HG03571 (cell line): ENCODE measurements around the gene OOSP4B.
"Not testable (repeated sequence)": the region's sequence is repeated elsewhere in the genome, so short reads cannot be mapped to it uniquely, and the experiment has no call there.

Experiments used
- ATAC-seq: cut with Tn5 transposase; IDR thresholded peaks from one replicate; pipeline ENCODE4 v1.9.1; 2021; ENCODE audit not compliant: unreplicated experiment

The OOSP4B gene

DNA sequence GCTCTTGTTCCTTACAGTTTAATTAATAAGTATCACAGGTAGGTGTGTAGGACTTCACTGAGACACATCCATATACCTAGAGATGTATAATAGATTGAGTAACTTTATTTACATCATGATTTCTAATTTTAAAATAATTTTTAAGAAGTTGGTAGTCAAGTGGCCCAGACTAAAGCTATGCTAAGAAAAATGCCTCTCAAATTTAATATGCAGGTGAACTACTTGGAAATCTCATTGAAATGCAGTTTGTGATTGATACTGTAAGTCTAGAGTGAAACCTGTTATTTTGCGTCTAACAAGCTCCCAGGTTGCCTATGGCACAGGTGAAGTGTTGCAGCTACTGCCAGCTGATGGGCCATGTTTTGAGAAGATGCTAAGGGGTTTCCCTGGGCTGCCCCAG is at the start of gene OOSP4B:
OOSP4B (plus strand) TSS at position 301 of the 400 bp plus-strand sequence.
- ATAC-seq, result no peak

GRCh38 chr11:59967677-59968394 is 49.1 kb upstream of the OOSP4B start:
- no peak for ATAC-seq

DNA sequence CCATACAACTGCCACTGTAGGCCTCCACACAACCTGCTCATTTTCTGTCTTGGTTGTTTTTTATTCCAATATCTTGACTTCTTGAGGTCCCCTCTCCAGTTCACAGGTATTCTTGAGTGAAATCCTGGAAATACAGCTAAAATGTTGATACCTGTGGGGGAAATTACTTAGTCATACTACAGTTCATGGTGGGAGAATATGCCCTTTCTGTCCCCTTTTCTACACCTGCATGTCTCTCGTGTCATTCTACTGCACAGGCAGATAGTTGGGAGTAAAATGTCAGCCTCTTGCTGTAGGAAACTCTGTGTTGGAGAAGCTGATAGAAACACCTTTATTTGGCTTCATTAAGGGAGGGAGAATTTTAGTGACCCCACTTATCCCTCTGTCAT is 48.6 kb upstream of the OOSP4B start:
- ATAC-seq, result no peak

DNA sequence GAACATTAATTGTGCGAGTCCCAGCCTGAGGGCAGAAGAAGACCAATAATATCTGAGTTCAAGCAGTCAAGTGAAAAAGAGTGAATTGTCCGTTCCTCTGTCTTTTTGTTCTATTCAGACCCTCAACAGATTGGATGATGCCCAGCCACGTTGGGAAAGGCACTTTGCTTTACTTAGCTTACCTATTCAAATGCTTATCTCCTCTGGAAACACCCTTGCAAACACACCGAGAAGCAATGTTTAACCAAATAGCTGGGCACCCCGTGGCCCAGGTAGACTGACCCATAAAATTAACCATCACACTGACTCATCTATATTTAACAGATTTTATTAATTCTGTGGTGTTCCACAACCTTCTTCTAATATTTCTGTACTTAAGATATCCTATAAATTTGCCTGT is 43.9 kb upstream of the OOSP4B start:
- ATAC-seq, result no peak

GRCh38 chr11:59981106-59981770 is 35.7 kb upstream of the OOSP4B start:
- no peak for ATAC-seq

DNA sequence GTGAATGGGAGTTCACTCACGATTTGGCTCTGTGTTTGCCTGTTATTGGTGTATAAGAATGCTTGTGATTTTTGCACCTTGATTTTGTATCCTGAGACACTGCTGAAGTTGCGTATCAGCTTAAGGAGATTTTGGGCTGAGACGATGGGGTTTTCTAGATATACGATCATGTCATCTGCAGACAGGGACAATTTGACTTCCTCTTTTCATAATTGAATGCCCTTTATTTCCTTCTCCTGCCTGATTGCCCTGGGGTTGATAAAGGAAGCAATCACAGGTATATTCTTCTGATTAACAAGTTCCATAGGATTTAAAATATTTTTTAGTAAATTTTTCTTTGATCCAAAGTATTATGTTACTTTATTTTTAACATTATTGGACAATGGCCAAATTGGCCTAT is 34.9 kb upstream of the OOSP4B start:
- ATAC-seq, result not testable (repeated sequence)

DNA sequence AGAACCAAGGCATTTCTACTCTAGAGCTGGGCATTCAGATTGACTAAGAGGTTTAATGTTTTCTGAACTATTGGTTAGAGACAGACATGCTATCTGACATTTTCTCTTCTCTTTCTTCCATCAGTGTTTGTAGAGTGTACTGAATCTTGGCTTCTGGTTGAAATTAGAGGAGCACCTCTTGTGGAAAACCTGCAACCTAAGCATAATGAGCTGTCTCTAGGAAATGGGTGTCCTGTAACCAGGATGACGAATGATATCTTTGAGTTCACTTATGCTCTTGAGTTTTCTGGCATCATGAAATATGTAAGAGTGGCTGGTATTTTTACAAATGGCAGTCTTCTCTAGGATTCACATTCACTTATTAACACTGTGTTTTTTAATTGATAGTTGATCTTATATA is 33.8 kb upstream of the OOSP4B start:
- no peak for ATAC-seq

- no peak for ATAC-seq
Measured at GRCh38 chr11:59984368-59984767, 32.6 kb upstream of the OOSP4B start.

- no peak for ATAC-seq
Measured at GRCh38 chr11:59990421-59990820, 26.6 kb upstream of the OOSP4B start.

- ATAC-seq, result no peak
Measured at GRCh38 chr11:59992425-59992824, 24.6 kb upstream of the OOSP4B start.

DNA sequence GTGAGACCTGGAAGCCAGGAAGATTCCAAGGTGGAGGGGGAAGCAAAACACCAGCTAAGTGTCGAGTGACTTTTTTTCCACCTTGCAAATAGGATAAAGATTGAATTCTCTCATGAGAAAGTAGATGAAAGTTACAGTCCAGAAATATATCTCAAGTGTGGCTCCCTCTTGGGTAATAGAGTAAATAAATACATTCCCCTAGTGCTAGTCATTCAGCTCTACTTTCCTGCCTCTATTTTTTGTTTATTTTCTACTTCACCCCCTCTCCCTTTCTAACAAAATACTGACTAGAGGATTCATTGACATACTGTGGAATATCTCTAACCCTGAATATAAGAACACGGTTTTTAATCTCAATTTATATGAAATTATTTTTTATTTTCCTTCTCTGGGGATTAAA is 19.2 kb upstream of the OOSP4B start:
- no peak for ATAC-seq

DNA sequence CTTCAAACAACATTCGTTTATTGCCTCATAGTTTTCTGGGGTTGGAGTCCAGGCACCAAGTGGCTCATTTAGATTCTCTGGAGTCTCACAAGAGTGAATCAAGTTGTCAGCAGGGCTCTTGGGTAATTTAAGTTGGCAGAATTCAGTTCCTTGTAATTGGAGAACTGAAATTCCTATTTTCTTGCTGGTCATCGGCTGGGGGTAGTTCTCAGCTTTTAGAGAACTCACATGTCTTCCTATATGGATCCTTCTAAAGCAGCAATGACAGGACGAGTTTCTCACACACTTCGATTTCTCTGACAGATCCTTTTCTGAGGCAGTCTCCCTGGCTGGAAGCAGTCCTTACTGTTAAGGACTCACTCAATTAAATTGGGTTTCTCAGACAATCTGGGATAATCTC is 17.3 kb upstream of the OOSP4B start:
- no peak for ATAC-seq

DNA sequence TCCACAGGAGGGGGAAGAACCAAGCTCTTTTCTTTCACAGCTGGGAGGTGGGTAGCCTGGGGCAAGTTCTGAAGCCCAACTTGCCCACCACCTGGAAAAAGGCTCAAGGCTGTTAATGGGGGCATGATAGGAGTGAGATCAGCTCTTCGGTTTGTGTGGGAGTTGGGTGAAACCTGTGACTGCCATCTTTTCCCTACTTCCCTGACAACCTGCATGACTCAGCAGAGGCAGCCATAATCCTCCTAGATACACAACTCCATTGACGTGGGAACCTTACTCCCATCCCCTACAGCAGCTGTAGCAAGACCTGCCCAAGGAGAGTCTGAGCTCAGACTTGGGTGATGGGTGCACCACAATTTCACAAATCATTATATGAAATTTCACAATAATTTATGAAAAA is 13.3 kb upstream of the OOSP4B start:
- ATAC-seq, result no peak

GRCh38 chr11:60005360-60005759 is 11.6 kb upstream of the OOSP4B start:
- ATAC-seq, result no peak

- no peak for ATAC-seq
Measured at GRCh38 chr11:60018058-60018457, 1.1 kb downstream of the OOSP4B start.

- not testable (repeated sequence) for ATAC-seq
Measured at GRCh38 chr11:60020376-60020775, 3.4 kb downstream of the OOSP4B start.

- no peak for ATAC-seq
Measured at GRCh38 chr11:60029015-60029632, 12.1 kb downstream of the OOSP4B start.

DNA sequence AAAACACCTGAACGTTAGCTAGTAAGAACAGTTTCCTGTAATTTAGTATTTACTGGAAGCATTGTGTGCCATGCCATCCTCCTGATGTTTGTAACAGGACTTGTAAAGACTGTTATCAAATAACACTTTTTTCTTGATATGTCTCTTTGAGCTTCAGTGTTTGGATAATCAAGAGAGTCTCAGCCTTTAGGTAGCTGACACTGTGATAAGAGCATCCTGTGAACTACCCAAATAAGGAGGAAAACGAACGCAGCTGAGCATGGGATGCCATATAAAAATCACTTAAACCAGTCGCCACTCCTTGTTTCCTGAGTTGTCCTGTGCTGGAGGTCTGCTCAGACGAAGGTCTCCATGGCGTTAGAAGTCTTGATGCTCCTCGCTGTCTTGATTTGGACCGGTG is 23.1 kb downstream of the OOSP4B start, which contains the start of gene OOSP2:
OOSP2 (plus strand) TSS at position 301 of the 400 bp plus-strand sequence; CDS start at position 352, 51 bp downstream.
- ATAC-seq, result no peak

DNA sequence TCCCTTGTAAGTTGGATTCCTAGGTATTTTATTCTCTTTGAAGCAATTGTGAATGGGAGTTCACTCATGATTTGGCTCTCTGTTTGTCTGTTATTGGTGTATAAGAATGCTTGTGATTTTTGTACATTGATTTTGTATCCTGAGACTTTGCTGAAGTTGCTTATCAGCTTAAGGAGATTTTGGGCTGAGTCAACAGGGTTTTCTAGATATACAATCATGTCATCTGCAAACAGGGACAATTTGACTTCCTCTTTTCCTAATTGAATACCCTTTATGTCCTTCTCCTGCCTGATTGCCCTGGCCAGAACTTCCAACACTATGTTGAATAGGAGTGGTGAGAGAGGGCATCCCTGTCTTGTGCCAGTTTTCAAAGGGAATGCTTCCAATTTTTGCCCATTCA is 33.4 kb downstream of the OOSP4B start:
- ATAC-seq, result not testable (repeated sequence)

DNA sequence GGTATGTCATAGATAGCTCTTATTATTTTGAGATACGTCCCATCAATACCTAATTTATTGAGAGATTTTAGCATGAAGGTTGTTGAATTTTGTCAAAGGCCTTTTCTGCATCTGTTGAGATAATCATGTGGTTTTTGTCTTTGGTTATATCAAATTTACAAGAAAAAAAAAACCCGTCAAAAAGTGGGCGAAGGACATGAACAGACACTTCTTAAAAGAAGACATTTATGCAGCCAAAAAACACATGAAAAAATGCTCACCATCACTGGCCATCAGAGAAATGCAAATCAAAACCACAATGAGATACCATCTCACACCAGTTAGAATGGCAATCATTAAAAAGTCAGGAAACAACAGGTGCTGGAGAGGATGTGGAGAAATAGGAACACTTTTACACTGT is 33.9 kb downstream of the OOSP4B start:
- not testable (repeated sequence) for ATAC-seq

- ATAC-seq, result no peak
Measured at GRCh38 chr11:60056349-60056969, 39.5 kb downstream of the OOSP4B start, which contains the start of gene MS4A3. MS4A3 (plus strand) TSS chr11:60056665; CDS start chr11:60061161, 4,496 bp downstream.

GRCh38 chr11:60059052-60059451 is 42.1 kb downstream of the OOSP4B start:
- ATAC-seq, result no peak
